Kidney tubule cell (primary cell): Measurements from ENCODE around the gene CLEC5A.
"Not testable (repeated sequence)": the region's sequence is repeated elsewhere in the genome, so short reads cannot be mapped to it uniquely, and the experiment has no call there.

Experiments
- DNase-seq: peaks from one replicate; pipeline ENCODE4 v3.0.0-alpha.2; 2018; ENCODE audit warnings: low spot score

CLEC5A gene

GRCh38 chr7:141946796-141947195 lies at the start of gene CLEC5A:
CLEC5A (minus strand) TSS chr7:141946974; CDS start chr7:141946292, 682 bp downstream.
- DNase-seq, result no peak

- no peak for DNase-seq
Observed at GRCh38 chr7:141993354-141993753, 46.6 kb upstream of the CLEC5A start.

- no peak for DNase-seq
Observed at GRCh38 chr7:141992688-141993087, 45.9 kb upstream of the CLEC5A start.

- DNase-seq, result no peak
Observed at GRCh38 chr7:141992156-141992555, 45.4 kb upstream of the CLEC5A start.

- DNase-seq, result no peak
Observed at GRCh38 chr7:141991140-141991539, 44.4 kb upstream of the CLEC5A start.

- DNase-seq, result no peak
Observed at GRCh38 chr7:141990011-141990725, 43.4 kb upstream of the CLEC5A start.

GRCh38 chr7:141987803-141988202 lies 41.0 kb upstream of the CLEC5A start:
- DNase-seq, result not testable (repeated sequence)

GRCh38 chr7:141986923-141987322 lies 40.1 kb upstream of the CLEC5A start:
- DNase-seq, result no peak

- not testable (repeated sequence) for DNase-seq
Observed at GRCh38 chr7:141985926-141986325, 39.2 kb upstream of the CLEC5A start.

- DNase-seq, result peak; percentile 19
Observed at GRCh38 chr7:141979568-141979967, 32.8 kb upstream of the CLEC5A start.

- peak; percentile 54 for DNase-seq
Observed at GRCh38 chr7:141978351-141978750, 31.6 kb upstream of the CLEC5A start.

- no peak for DNase-seq
Observed at GRCh38 chr7:141976524-141977245, 29.9 kb upstream of the CLEC5A start.

- DNase-seq, result peak; percentile 79
Observed at GRCh38 chr7:141975806-141976523, 29.2 kb upstream of the CLEC5A start.

GRCh38 chr7:141974831-141975230 lies 28.1 kb upstream of the CLEC5A start:
- peak; percentile 37 for DNase-seq

- DNase-seq, result no peak
Observed at GRCh38 chr7:141973673-141974072, 26.9 kb upstream of the CLEC5A start, which contains the start of gene TAS2R38. TAS2R38 (minus strand) TSS chr7:141973773; CDS start chr7:141973689, 84 bp downstream.

- DNase-seq, result no peak
Observed at GRCh38 chr7:141960687-141961422, 14.1 kb upstream of the CLEC5A start.

GRCh38 chr7:141956084-141956483 lies 9.3 kb upstream of the CLEC5A start:
- DNase-seq, result no peak

GRCh38 chr7:141954334-141954733 lies 7.6 kb upstream of the CLEC5A start:
- no peak for DNase-seq

GRCh38 chr7:141952461-141952860 lies 5.7 kb upstream of the CLEC5A start:
- no peak for DNase-seq

- DNase-seq, result no peak
Observed at GRCh38 chr7:141950806-141951205, 4.0 kb upstream of the CLEC5A start.

- no peak for DNase-seq
Observed at GRCh38 chr7:141949911-141950310, 3.1 kb upstream of the CLEC5A start.

GRCh38 chr7:141949451-141949850 lies 2.7 kb upstream of the CLEC5A start:
- no peak for DNase-seq
